Right lobe of liver (tissue), 4 donors: ENCODE results near the gene TNFRSF13B.

Experiments
- CTCF ChIP-seq, 4 donors: fragments of 200-600 bp in 3 of 4; fragments of 450-650 bp in 1 of 4; IDR thresholded peaks; one replicate each; pipeline versions ENCODE4 v1.5.1 to v1.8.0; 2016 to 2022; ENCODE audit warnings: antibody characterized with exemption in 4 of 4, mild to moderate bottlenecking in 2 of 4
- POLR2A ChIP-seq: fragments of 450-650 bp; IDR thresholded peaks from one replicate; pipeline ENCODE4 v1.6.1; 2017; ENCODE audit warnings: antibody characterized with exemption, mild to moderate bottlenecking
- donor health status: DM: no; HTN: no; CAD: no.
- donor health status: DM: no; HTN: no; CAD: no.
- donor health status: DM: no; HTN: yes; CAD: no.

- TF ChIP-seq POLR2A (no peak), CTCF (IDR thresholded peaks at IDR 0.05) (no peak)
Observed at GRCh38 chr17:16927641-16928321, 44.1 kb downstream of the TNFRSF13B start.
